ENCODE results near the gene UFC1. TPM values are rescaled to one million over a fixed set of nuclear protein-coding genes. Genes with fewer than 3 reads are reported as not detected.

Gene UFC1
- total and polyA plus RNA-seq, 2 experiments from 2014 or later: 57.5 to 77.0 TPM

- TF ChIP-seq, protein P1, sequence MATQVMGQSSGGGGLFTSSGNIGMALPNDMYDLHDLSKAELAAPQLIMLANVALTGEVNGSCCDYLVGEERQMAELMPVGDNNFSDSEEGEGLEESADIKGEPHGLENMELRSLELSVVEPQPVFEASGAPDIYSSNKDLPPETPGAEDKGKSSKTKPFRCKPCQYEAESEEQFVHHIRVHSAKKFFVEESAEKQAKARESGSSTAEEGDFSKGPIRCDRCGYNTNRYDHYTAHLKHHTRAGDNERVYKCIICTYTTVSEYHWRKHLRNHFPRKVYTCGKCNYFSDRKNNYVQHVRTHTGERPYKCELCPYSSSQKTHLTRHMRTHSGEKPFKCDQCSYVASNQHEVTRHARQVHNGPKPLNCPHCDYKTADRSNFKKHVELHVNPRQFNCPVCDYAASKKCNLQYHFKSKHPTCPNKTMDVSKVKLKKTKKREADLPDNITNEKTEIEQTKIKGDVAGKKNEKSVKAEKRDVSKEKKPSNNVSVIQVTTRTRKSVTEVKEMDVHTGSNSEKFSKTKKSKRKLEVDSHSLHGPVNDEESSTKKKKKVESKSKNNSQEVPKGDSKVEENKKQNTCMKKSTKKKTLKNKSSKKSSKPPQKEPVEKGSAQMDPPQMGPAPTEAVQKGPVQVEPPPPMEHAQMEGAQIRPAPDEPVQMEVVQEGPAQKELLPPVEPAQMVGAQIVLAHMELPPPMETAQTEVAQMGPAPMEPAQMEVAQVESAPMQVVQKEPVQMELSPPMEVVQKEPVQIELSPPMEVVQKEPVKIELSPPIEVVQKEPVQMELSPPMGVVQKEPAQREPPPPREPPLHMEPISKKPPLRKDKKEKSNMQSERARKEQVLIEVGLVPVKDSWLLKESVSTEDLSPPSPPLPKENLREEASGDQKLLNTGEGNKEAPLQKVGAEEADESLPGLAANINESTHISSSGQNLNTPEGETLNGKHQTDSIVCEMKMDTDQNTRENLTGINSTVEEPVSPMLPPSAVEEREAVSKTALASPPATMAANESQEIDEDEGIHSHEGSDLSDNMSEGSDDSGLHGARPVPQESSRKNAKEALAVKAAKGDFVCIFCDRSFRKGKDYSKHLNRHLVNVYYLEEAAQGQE (IDR thresholded peaks at IDR 0.05; ENCODE audit: unreplicated experiment): no peak
- TF ChIP-seq JUNB (IDR thresholded peaks at IDR 0.05; ENCODE audit: unreplicated experiment) (no peak), POLR2AphosphoS5 (IDR thresholded peaks at IDR 0.05; ENCODE audit: low read depth) (no peak)
Observed at GRCh38 chr1:161163793-161164192, 10.0 kb downstream of the UFC1 start (continued).

GRCh38 chr1:161164901-161165610 lies 11.3 kb downstream of the UFC1 start:
- peaks cover 9% of the 10 kb centered on the region; the same call in 1 of the 2 replicates for H3K4me1 ChIP-seq (ENCODE audit: insufficient read depth)
- H3F3A ChIP-seq (replicated peaks; ENCODE audit: low read depth): peaks cover 25% of the 10 kb centered on the region
- H3K4me1 Mint-ChIP-seq: peaks cover 19% of the 10 kb centered on the region
- peak overlapping the region; percentile 21 for H3K27ac ChIP-seq (ENCODE audit: low read depth)
- H2AFZ ChIP-seq: no peak overlapping the region
- peak overlapping the region; percentile 84 for H3K4me3 Mint-ChIP-seq
- H3K4me2 ChIP-seq: peak overlapping the region; percentile 89
- peaks cover 25% of the 10 kb centered on the region for H3K27me3 Mint-ChIP-seq (ENCODE audit: insufficient read depth, low read depth, poor library complexity)
- peaks cover 29% of the 10 kb centered on the region for H3K36me3 Mint-ChIP-seq (ENCODE audit: low read depth)
- H3K27me3 ChIP-seq (ENCODE audit: insufficient read depth): no peaks in the 10 kb centered on the region
- ATAC-seq: no peak
- DNase-seq (ENCODE audit: low spot score): peak; percentile 9
- H3K27ac Mint-ChIP-seq: no peak overlapping the region
- H3K9me3 Mint-ChIP-seq: no peaks in the 10 kb centered on the region
- H3K4me3 ChIP-seq: peak overlapping the region; percentile 80
- no peaks in the 10 kb centered on the region for H3K9me2 ChIP-seq (ENCODE audit: insufficient read depth)
- no peaks in the 10 kb centered on the region; the same call in none of the 2 replicates for H3K36me3 ChIP-seq (ENCODE audit: insufficient read depth)
- peaks cover 3% of the 10 kb centered on the region; the same call in 1 of the 2 replicates for H3K79me2 ChIP-seq (replicated peaks; ENCODE audit: insufficient read depth)
- no peaks in the 10 kb centered on the region for H4K20me1 ChIP-seq (replicated peaks; ENCODE audit: insufficient read depth)
- TF ChIP-seq STAT1 (IDR thresholded peaks at IDR 0.05; ENCODE audit: unreplicated experiment) (no peak), ZNF331 (CRISPR knock-in tag; IDR thresholded peaks at IDR 0.05; ENCODE audit: low read depth) (no peak), CTCF (conservative IDR thresholded peaks at IDR 0.05; ENCODE audit: low read depth in 2 of 2) (no peak), EZH2 (IDR thresholded peaks at IDR 0.05; ENCODE audit: low read depth, unreplicated experiment) (no peak), POLR2AphosphoS5 (IDR thresholded peaks at IDR 0.05; ENCODE audit: low read depth) (no peak)
- TF ChIP-seq, protein P1 (IDR thresholded peaks at IDR 0.05; ENCODE audit: unreplicated experiment): no peak
- TF ChIP-seq, protein P2, sequence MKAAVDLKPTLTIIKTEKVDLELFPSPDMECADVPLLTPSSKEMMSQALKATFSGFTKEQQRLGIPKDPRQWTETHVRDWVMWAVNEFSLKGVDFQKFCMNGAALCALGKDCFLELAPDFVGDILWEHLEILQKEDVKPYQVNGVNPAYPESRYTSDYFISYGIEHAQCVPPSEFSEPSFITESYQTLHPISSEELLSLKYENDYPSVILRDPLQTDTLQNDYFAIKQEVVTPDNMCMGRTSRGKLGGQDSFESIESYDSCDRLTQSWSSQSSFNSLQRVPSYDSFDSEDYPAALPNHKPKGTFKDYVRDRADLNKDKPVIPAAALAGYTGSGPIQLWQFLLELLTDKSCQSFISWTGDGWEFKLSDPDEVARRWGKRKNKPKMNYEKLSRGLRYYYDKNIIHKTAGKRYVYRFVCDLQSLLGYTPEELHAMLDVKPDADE (IDR thresholded peaks at IDR 0.05): no peak
